NOMO-1 (cell line): ENCODE measurements around the gene PLAU.
"Not testable (repeated sequence)": the region's sequence is repeated elsewhere in the genome, so short reads cannot be mapped to it uniquely, and the experiment has no call there.

Source experiments
- DNase-seq, 2 experiments: peaks; one replicate each; lab custom pipeline; 2025; ENCODE audit not compliant: unreplicated experiment in 2 of 2; lab: John Stamatoyannopoulos, UW

Gene PLAU

GRCh38 chr10:73876566-73876965 is 34.4 kb upstream of the PLAU start:
- no peak for DNase-seq

GRCh38 chr10:73876971-73877370 is 34.0 kb upstream of the PLAU start:
- no peak for DNase-seq

GRCh38 chr10:73877533-73878160 is 33.3 kb upstream of the PLAU start:
- no peak for DNase-seq

- DNase-seq: no peak
These were observed 32.6 kb upstream of the PLAU start for GRCh38 chr10:73878365-73878764.

GRCh38 chr10:73879296-73880173 is 31.4 kb upstream of the PLAU start:
- DNase-seq: peak; percentile 91 to 93

GRCh38 chr10:73881221-73881919 is 29.6 kb upstream of the PLAU start:
- DNase-seq: no peak

GRCh38 chr10:73884017-73884416 is 26.9 kb upstream of the PLAU start:
- DNase-seq: no peak

- peak; percentile 47 to 55 for DNase-seq
These were observed 24.8 kb upstream of the PLAU start for GRCh38 chr10:73886085-73886529.

- no peak for DNase-seq
These were observed 24.2 kb upstream of the PLAU start for GRCh38 chr10:73886661-73887293.

- no peak for DNase-seq
These were observed 23.5 kb upstream of the PLAU start for GRCh38 chr10:73887294-73888039.

GRCh38 chr10:73888514-73888913 is 22.4 kb upstream of the PLAU start:
- no peak for DNase-seq

GRCh38 chr10:73889014-73889413 is 21.9 kb upstream of the PLAU start:
- peak; percentile 64 to 82 for DNase-seq

GRCh38 chr10:73889416-73889815 is 21.5 kb upstream of the PLAU start:
- not testable (repeated sequence) for DNase-seq

- no peak for DNase-seq
These were observed 20.7 kb upstream of the PLAU start for GRCh38 chr10:73890261-73890660.

GRCh38 chr10:73890830-73891229 is 20.1 kb upstream of the PLAU start:
- not testable (repeated sequence) for DNase-seq

GRCh38 chr10:73891540-73891939 is 19.4 kb upstream of the PLAU start:
- DNase-seq: no peak

- DNase-seq: no peak
These were observed 18.5 kb upstream of the PLAU start for GRCh38 chr10:73892310-73893030.

- DNase-seq: no peak
These were observed 17.5 kb upstream of the PLAU start for GRCh38 chr10:73893426-73893825.

- DNase-seq: no peak
These were observed 16.5 kb upstream of the PLAU start for GRCh38 chr10:73894245-73894971.
